Activated CD8-positive, alpha-beta memory T cell treated with anti-CD3 and anti-CD28 coated beads for 36 hours (primary cell): ENCODE data around the gene KCNT1. TPM values are rescaled to one million over a fixed set of nuclear protein-coding genes. Genes with fewer than 3 reads are reported as not detected.

Experiments
- CTCF ChIA-PET: fragments of 350-600 bp; sonication (Branson Sonifier 250); formaldehyde crosslinking; loops from one replicate; lab custom pipeline; 2021; ENCODE audit warnings: antibody characterized with exemption; lab: Charles Lee
- POLR2A ChIA-PET: fragments of 350-600 bp; sonication (Branson Sonifier 250); formaldehyde crosslinking; loops from one replicate; lab custom pipeline; 2021; ENCODE audit warnings: antibody characterized with exemption; lab: Charles Lee
- total RNA-seq, 2 experiments: library from RNA; stranded (reverse); gene quantifications; one replicate each; pipeline ENCODE4 v1.2.3, GENCODE V29; 2021

Gene KCNT1
- total RNA-seq, 2 experiments from 2014 or later, result not detected

DNA sequence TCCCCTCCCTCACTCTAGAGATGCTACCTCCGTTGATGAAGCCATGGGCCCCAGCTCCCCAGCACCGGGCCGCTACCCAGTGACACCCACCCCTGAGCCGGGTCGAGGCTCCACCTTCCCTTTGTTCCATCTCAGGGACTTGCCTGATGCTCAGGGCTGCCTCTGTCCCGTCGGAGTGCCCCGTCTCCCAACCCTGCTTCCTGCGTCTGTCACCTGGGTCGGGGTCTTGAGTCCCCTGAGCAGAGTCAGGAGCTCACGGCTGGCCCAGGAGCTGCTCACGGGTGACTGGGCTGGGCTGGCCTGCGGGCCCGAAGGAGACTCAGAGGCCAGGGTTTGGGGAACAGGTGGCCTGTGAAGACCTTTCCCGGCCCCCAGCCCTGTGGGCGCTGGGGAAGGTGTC lies 85.3 kb downstream of the KCNT1 start:
- ChIA-PET CTCF (no interaction called here), POLR2A (no interaction called here)

DNA sequence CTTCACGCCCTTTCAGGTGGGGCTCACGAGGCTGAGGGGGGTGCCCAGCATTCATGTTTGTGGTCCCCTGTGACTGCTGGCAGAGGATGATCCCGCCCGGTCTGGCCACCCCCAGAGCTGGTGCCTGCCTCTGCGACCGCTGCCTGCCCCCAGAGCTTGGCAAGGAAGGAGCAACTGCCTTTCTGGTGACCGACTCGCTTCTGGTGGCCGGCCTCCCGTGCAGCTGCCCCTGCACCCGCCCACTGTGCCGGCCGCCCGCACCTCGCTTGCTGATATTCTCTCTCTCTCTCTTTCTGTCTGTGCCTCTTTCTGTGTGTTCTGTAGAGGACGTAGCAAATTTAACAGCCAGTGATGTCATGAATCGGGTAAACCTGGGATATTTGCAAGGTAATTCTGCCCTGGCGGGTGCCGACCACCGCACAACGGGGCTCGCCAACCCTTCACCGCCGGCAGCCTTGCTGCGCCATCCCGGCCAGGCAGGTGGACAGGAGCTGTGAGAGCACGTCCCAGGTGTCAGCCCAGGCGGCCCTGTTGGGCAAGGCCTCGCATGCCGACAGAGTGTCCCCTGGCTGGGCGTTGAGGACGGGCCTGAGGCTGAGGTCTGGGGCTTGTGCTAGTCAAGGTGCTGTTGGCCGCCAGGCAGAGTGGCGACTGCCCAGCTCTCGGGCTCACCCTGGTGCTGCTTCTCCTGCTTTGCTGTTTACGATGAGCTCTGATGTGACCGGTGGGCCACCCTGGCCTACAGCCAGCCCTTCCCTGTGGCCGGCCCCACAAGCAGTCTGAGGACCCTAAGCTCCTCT lies 86.0 kb downstream of the KCNT1 start:
- ChIA-PET POLR2A (no interaction called here), CTCF (no interaction called here)

DNA sequence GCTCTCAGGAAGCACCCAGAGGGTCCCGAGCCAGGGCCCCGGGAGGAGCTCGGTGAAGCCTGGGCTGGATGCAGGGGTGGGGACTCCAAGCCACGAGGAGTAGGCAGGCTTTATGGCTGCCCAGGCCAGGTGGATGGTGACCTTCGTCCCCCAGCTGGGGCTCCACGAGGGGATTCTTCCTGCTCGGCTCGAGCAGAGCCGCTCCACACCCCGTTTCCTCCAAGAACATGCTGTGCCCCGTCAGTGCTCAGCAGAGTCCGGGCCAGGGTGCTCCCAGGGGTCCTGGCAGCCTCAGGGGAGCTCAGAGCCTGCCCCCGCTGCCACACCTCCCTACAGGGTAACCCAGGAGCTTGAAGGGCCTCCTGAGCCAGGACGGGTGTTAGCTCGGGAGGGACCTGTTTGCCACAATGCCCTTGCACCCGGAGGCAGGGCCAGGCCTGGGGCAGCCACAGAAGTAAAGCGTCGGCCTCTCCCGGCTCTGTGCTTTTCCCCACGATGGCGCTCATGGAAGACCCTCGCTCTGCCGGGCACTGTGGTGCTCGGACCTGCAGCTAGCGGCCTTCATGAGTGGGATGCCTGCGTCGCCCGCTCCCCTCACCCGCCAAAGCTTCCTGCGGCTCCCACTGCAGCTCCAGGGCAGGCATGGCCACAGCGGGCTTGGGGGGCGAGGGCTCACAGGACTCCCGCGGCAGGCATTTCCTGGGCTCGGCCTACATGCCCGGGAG lies 86.8 kb downstream of the KCNT1 start:
- CTCF ChIA-PET, result interaction anchor here (0.7 kb wide), 1 partner anchor 163 kb away, joined by 3 read pairs; no protein-coding TSS in a partner anchor
- POLR2A ChIA-PET, result no interaction called here

DNA sequence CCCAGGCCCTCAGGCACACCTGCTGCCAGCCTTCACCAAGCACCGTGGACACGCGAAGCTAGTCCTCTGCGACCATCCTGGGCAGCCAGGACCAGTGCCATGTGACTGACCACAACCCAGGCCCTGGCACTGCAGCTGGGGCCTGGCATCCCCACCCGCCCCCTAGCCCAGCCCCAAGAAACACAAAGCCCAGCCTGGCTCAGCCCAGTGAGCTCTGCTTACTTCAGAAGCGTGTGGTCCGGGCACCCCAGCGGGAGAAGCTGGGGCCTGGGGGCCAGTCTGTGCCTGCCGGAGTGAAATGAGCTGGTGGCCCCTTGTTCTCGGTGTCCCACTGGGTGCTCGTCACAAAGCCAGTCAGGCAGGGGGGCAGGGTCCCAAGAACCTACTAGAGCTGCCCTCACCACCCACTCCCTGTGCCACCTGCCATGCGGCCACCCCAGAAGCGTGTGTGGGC lies 87.9 kb downstream of the KCNT1 start:
- POLR2A ChIA-PET, result no interaction called here
- CTCF ChIA-PET, result interaction anchor here (0.7 kb wide), 1 partner anchor 162 kb away, joined by 3 read pairs; no protein-coding TSS in a partner anchor

DNA sequence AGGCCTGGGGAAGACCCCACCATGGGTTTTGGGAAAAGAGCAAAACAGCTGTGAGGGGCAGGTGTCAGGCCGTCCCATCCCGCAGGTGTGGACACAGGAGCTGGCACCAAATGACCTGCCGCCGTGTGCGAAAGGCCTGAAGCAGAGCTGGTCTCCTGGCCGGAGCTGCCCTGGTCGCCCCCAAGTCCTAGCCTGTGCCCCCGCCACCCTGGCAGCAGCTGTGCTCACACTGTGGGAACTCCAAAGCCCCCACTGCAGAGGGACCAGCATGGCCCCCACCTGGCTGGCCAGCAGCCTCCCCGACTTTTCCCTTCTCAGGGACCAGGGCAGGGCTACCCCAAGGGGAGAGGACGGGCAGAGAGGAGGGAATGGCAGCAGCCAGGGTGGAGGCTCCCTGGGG lies 88.4 kb downstream of the KCNT1 start:
- ChIA-PET POLR2A (no interaction called here), CTCF (no interaction called here)

DNA sequence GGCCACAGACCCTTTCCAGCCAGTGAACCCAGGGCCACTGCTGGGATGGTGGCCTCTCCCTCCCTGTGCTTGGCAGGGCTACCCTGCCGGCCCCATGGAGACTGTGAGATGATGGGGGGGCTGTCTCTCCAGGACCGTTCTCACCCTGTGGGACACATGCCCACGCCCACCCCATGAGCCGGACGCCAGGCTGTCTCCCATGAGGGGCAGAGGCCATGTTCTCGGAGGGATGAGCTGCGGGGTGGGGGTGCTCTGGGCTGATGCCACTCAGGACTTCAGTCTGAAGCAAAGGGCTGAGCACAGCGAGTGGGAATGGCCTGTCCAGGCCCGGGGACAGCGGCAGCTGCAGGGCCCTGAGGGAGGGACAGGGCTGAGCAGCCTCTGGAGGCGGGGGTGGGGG lies 88.9 kb downstream of the KCNT1 start:
- POLR2A ChIA-PET, result no interaction called here
- CTCF ChIA-PET, result no interaction called here

DNA sequence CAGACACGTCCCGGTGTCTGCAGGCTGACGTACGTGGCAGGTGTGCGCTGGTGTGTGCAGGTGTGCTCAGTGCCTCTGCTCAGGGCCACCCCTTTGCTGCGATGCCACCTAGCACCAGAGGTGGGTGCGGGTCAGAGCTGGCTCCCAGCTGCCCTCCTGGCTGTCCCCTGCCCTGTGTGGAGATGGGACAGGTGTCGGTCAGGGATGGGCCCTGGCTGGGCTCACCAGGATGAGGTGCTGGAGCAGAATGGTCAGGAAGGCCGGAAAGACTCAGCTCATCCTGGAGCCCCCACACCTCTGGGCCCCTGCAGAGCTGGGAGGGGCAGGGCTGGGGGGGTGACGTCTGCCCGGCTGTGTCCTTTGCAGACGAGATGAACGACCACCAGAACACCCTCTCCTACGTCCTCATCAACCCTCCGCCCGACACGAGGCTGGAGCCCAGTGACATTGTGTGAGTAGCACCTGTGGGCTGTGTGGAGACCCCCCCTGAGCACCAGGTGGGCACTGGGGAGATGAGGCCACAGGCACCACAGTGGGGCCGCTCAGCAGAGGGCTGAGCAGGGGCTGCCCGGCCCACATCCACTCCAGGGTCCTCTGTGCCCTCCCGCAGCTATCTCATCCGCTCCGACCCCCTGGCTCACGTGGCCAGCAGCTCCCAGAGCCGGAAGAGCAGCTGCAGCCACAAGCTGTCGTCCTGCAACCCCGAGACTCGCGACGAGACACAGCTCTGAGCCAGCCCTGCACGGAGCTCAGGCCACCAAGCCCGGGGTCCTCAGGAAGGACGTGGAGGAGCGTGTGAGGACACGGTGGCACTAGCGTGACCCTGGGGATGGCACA lies 89.7 kb downstream of the KCNT1 start:
- ChIA-PET POLR2A (no interaction called here), CTCF (no interaction called here)

DNA sequence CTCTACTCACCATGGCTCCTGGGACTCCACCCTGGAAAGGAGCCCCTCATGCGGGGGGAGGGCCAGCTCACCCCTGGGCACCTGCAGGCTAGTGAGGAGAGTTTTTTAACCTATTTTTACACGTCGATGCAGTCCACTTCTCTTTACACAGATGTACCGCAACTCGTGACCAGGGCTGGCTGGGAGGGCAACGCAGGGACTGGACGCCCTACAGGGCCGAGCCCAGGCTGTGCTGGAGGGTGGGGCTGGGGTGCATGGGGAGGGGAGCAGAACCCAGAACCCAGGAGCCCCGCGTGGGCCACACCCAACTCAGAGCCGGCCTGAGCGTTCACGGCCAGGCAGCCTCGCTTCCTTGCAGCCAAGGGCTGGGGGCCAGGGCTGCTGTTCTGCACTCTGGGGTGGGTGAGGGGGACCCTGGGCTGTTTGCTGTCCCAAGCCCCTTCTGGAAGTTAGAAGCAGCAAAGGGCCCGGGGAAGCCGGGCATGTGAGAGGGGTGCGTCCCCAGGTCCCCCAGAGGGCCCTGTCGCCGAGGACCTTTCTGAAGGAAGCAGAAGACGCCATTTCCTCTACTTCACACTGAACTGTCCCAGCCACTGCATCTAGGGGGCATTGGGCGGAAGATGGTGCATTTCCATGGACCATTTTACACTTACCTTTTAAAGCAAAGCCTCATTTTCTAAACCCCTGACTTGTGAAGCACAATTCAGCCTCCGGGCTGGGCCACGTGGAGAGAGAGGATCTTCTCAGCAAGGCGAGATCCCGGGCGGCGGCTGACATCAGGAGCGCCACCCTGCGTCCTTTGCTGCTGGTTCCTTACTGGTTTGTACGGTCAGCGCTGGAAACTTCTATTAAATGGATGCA lies 90.5 kb downstream of the KCNT1 start:
- POLR2A ChIA-PET, result no interaction called here
- CTCF ChIA-PET, result no interaction called here

DNA sequence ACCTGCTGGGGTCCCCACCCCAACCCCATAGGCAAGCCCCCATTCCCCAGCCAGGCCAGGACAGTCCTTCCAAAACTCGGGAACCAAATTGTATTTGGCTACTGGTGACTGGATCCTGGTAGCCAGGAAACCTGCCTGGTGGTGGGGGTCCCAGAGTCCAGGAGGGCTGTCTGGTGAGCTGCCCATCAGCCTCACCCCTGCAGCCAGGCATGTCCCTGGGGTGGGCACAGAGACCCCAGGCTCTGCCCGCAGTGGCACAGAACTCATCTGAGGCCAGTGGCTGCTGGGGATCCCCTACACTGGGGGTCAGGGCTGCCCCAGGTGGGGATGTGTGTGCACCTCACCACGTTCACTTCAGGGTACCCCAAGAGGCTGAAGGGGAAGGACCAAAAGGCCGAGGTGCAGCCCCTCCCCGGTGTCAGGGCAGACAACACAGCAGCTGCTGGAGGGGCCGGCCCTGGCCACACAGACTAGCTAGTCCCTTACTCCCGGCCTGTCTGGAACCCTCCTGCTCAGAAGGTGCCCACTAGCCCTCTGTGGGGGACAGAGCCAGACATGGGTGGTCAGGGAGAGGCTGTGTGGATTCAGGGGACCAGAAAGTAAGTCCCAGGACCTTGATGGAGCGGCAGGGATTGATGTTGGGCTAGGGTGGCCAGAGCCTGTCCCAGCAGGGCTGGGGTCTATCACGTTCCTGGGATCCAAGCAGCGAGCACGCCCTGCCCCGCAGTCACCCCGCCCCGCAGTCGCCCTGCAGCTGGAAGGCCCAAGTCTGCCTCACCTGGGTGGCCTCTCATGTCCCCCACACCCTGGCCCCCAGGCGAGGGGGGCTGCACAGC lies 91.5 kb downstream of the KCNT1 start:
- ChIA-PET POLR2A (no interaction called here), CTCF (no interaction called here)

DNA sequence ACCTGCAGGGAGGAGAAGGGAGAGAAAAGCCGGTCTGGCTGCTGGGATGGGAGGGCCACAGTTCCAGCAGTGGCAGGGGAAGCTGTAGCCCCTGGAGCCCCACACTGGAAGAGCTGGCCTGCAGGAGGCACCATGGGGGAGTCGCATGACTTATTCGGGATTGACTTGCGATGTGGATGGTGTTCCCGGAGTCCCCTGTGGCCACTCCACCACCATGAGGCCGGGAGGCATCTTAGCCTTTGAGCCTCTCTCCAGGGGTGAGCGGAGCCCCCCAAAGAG lies 92.0 kb downstream of the KCNT1 start:
- CTCF ChIA-PET, result no interaction called here
- POLR2A ChIA-PET, result no interaction called here

DNA sequence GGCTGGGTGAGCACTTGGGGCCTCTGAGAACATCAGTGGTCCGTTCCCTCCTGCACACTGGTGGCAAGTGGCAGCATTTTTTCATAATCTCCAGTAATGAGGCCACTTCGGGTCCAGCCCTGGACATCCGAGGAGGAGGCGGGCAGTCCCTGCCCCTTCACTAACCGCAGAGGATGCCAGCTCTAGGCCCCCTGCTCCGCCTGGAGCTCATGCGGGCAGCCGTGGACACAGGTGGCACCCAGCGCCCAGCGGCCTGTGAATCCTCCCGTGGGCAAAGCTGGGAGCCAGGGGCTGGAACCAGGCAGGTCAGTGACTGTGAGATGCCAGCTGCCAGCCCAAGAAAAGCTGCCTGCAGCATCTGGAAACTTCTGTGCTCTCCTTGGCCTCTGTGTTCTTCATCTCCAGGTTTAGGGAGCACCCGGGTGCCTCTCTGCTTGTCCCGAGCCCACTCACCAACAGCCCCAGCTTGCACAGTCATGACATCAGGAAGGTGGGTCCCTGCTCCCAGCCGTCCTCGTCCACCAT lies 92.4 kb downstream of the KCNT1 start:
- POLR2A ChIA-PET, result no interaction called here
- CTCF ChIA-PET, result no interaction called here

DNA sequence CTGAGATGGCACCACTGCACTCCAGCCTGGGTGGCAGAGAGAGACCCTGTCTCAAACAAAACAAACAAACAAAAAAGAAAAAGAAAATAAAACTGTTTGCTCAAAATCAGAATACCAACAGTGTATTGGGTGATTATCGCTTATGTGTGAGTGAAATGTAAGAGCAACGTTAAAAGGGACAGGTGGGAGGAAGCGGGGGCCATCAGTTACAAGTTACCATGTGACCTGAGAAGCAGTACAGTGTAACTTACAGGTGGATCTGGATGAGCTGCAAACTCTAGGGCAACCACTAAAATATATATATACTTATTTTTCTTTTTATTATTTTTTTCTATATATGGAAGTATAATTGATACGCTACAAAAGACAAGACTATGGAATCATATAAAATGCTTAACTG lies 93.4 kb downstream of the KCNT1 start:
- CTCF ChIA-PET, result no interaction called here
- POLR2A ChIA-PET, result no interaction called here

DNA sequence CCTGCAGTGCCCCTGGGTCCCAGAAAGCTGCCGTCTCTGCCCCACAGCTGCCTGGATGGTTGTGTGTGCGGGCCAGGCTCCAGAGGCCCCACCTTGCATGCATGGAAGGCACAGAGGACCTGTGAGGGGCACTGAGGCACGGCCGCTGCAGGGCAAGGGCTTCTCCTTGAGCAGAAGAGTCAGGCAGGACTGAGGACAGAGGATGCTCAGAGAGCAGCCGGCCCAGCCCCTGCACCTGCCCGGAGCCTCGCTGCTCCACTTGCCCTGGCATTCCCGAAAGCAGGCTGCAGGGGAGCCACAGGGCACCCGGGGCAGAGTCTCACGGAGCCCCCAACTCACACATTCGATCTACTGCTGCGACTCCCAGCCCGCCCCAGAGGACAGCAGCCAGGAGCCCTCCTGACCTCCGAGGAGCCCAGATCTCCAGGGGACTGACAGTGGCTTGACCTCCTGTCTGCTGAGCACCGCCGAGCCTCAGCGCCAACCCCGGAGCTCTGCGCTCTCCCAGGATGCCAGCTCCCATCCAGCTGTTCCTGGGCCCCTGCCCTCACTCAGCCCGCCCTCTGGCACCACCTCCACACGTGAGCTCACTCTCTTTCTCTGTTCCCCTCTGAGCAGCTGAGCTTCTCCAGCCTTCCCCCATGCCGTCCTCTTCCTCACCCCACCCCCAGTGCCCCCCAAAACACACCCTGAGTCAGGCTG lies 95.0 kb downstream of the KCNT1 start:
- CTCF ChIA-PET, result interaction anchor here (0.6 to 1.3 kb wide), 5 partner anchors 9 to 145 kb away, joined by 3 to 4 read pairs (median 3); no protein-coding TSS in a partner anchor
- POLR2A ChIA-PET, result no interaction called here

DNA sequence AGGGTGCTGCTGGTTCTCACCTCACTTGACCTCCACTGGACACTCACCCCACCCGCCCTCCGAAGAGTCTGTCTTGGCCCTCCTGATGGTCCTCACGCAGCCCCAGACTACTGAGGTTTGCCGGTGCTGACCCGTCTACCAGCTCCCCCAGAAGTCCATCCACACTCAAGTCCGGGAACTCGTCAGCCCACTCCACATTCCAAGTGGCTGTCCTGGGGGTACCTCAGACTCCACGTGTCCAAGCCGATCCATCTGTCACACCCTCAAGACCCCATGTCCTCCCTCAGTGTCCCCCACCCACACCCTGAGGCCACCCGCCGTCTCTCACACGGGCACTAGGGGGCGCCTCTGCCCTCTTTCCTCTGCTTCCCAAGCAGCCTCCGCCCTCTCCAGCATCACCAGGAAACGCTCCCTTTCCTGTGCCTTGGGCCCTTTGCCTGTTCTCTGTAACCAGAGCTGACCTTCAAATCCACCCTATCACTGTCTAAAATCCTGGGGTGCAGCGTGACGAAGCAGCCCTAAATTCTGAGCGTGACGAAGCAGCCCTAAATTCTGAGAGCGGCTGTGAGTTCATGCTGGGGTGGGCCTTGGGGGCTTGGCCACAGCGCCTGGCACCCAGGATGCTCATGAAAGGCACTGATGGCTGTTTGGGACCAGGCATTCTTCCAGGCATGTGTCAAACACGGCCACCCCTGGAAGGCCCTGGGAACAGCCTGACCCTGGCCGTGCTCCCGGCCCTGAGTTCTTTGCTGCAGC lies 95.7 kb downstream of the KCNT1 start:
- CTCF ChIA-PET, result interaction anchor here (0.6 to 1.3 kb wide), 7 partner anchors 8 to 1287 kb away, joined by 3 to 4 read pairs (median 3); no protein-coding TSS in a partner anchor
- POLR2A ChIA-PET, result no interaction called here

DNA sequence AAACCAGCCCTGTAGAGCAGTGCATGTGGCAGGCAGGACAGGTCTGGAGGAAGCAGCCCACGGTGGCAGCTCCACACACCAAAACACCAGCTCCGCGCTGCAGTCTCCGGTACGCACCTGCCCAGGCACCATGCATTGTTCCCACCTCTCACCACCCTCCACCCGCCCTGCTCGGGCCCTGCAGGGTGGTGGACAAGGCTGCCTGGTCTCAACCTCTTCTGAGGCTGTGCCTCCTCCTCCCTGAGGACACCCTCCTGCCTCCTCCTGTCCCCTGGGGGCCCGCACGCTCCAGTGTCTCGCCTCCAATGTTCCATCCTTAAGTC lies 96.2 kb downstream of the KCNT1 start:
- POLR2A ChIA-PET, result no interaction called here
- CTCF ChIA-PET, result interaction anchor here (0.6 to 1.3 kb wide), 5 partner anchors 8 to 1287 kb away, joined by 3 to 4 read pairs (median 3); no protein-coding TSS in a partner anchor

DNA sequence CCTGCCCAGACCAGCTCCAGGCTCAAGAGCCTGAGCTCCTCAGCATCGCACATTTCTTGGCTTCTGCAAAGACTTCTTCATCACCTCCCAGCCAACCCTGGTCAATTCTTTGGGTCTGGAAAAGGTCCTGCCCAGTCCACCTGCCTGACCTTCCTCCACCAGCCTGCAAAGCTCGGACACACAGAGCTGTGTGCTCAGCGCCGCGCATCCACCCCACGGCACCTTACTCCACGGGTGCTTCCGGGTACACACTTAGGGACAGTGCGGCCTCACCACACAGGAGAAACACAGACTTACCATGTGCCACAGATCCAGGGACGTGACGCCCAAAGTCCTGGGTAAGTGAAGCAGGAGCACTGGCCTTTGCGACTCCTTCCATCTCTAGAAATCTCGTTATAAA lies 97.3 kb downstream of the KCNT1 start:
- ChIA-PET POLR2A (no interaction called here), CTCF (no interaction called here)

DNA sequence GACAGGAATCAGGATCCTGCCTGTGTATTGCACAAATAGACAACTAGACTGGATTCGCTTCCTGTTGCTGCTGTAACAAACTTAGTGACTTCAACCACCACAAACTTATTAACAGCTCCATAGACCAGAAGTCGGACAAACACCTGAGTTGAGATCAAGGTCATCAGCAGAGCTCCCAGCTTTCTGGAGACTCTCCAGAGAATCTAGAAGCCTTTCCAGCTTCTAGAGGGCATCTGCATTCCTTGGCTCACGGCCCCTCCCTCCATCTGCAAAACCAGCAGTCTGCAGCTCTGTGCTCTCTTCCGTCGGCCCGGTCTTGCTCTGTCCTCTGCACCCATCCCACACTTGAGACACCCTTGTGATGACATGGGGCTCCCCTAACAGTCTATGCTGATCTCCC lies 99.1 kb downstream of the KCNT1 start:
- ChIA-PET POLR2A (no interaction called here), CTCF (no interaction called here)
